Measurements from ENCODE around the gene AGXT2. TPM values are rescaled to one million over a fixed set of nuclear protein-coding genes. Genes with fewer than 3 reads are reported as not detected.

Gene AGXT2
- total and polyA plus RNA-seq, 9 of the 15 experiments (the other 6 are each of a cell fraction or from before 2014, with no cell fraction given) = not detected

- TF ChIP-seq ZBTB33 (CRISPR knock-in tag; IDR thresholded peaks at IDR 0.05) = no peak
- TF ChIP-seq SLC30A9 (CRISPR knock-in tag; IDR thresholded peaks at IDR 0.05) = no peak
- no peak for TF ChIP-seq POLR2G (IDR thresholded peaks at IDR 0.05; ENCODE audit: low read depth, low read length)
- TF ChIP-seq SREBF2 (CRISPR knock-in tag; IDR thresholded peaks at IDR 0.05) = no peak
- TF ChIP-seq IRF9 (tag; IDR thresholded peaks at IDR 0.05) = no peak
- no peak for TF ChIP-seq NFATC3 (IDR thresholded peaks at IDR 0.05)
- no peak for TF ChIP-seq ETS2 (tag; IDR thresholded peaks at IDR 0.05; ENCODE audit: borderline replicate concordance, poor library complexity, severe bottlenecking)
- TF ChIP-seq ZBTB12 (CRISPR knock-in tag; IDR thresholded peaks at IDR 0.05) = no peak
- TF ChIP-seq STAT5B (CRISPR knock-in tag; IDR thresholded peaks at IDR 0.05) = no peak
- TF ChIP-seq OTX1 (CRISPR knock-in tag; IDR thresholded peaks at IDR 0.05) = no peak
- no peak for TF ChIP-seq ADNP (tag; IDR thresholded peaks at IDR 0.05)
- TF ChIP-seq PHF8 (IDR thresholded peaks at IDR 0.05; ENCODE audit: borderline replicate concordance, low read length) = no peak
- no peak for TF ChIP-seq ATF1 (CRISPR knock-in tag; IDR thresholded peaks at IDR 0.05)
- TF ChIP-seq ATF1 (tag; IDR thresholded peaks at IDR 0.05) = no peak
These were observed 64.9 kb downstream of the AGXT2 start (continued) for GRCh38 chr5:34982823-34983222.

All from K562 (cell line).